ENCODE measurements around the gene E2F2. TPM values are rescaled to one million over a fixed set of nuclear protein-coding genes. Genes with fewer than 3 reads are reported as not detected.

Gene E2F2
- total and polyA plus RNA-seq, 2 of the 13 experiments (the other 11 are each of a cell fraction or from before 2014, with no cell fraction given), result 0.65 to 6.6 TPM

GRCh38 chr1:23478896-23479665 lies 52.0 kb downstream of the E2F2 start (continued):
- TF ChIP-seq NCOA2 (CRISPR knock-in tag; IDR thresholded peaks at IDR 0.05) (peak; percentile 84), ELF3 (CRISPR knock-in tag; IDR thresholded peaks at IDR 0.05) (peak; percentile 72), GPN1 (CRISPR knock-in tag; IDR thresholded peaks at IDR 0.05; ENCODE audit: borderline replicate concordance) (no peak), ZNF414 (CRISPR knock-in tag; IDR thresholded peaks at IDR 0.05) (no peak), ZEB1 (IDR thresholded peaks at IDR 0.05; ENCODE audit: insufficient replicate concordance, low read depth) (no peak), NFYB (CRISPR knock-in tag; IDR thresholded peaks at IDR 0.05) (peak; percentile 57; the same call in 1 of the 2 replicates), ZNF441 (CRISPR knock-in tag; IDR thresholded peaks at IDR 0.05; ENCODE audit: borderline replicate concordance) (no peak; the same call in 1 of the 2 replicates), ZNF12 (CRISPR knock-in tag; IDR thresholded peaks at IDR 0.05) (no peak; the same call in 1 of the 2 replicates), FOXK2 (IDR thresholded peaks at IDR 0.05) (peak; percentile 60; the same call in 1 of the 2 replicates), ZNF768 (CRISPR knock-in tag; IDR thresholded peaks at IDR 0.05) (no peak), ZSCAN25 (CRISPR knock-in tag; IDR thresholded peaks at IDR 0.05) (peak; percentile 29; the same call in 1 of the 2 replicates), HNRNPH1 (optimal IDR thresholded peaks at IDR 0.05; ENCODE audit: low read depth, low read length) (no peak), USF2 (IDR thresholded peaks at IDR 0.05; ENCODE audit: low read depth, low read length) (peak; percentile 69), USF2 (CRISPR knock-in tag; IDR thresholded peaks at IDR 0.05; ENCODE audit: borderline replicate concordance) (peak; percentile 93; the same call in 1 of the 2 replicates), EP300 (IDR thresholded peaks at IDR 0.05; ENCODE audit: low read depth in 2 of 2, low read length in 2 of 2) (peak; percentile 60 to 83; a peak in 3 of 4 replicates), EP300 (CRISPR knock-in tag; IDR thresholded peaks at IDR 0.05; ENCODE audit: borderline replicate concordance) (peak; percentile 74; the same call in 1 of the 2 replicates), ZNF230 (CRISPR knock-in tag; IDR thresholded peaks at IDR 0.05) (no peak), EZH2 (conservative IDR thresholded peaks at IDR 0.05; ENCODE audit: low read depth, low read length) (no peak), LCORL (IDR thresholded peaks at IDR 0.05) (no peak), LCORL (CRISPR knock-in tag; IDR thresholded peaks at IDR 0.05) (peak; percentile 90), ZNF558 (CRISPR knock-in tag; IDR thresholded peaks at IDR 0.05; ENCODE audit: borderline replicate concordance) (no peak), HNF1B (CRISPR knock-in tag; IDR thresholded peaks at IDR 0.05) (peak; percentile 88), PAF1 (CRISPR knock-in tag; IDR thresholded peaks at IDR 0.05) (no peak), ZFP62 (CRISPR knock-in tag; IDR thresholded peaks at IDR 0.05) (no peak), SNRNP70 (IDR thresholded peaks at IDR 0.05; ENCODE audit: low read depth, low read length) (no peak), ZNF546 (CRISPR knock-in tag; conservative IDR thresholded peaks at IDR 0.05) (no peak), ZC3H4 (CRISPR knock-in tag; IDR thresholded peaks at IDR 0.05; ENCODE audit: borderline replicate concordance) (no peak)

All from HepG2 (cell line).